Measurements from ENCODE around the gene BTNL3.

- TF ChIP-seq EZH2 (IDR thresholded peaks at IDR 0.05; ENCODE audit: borderline replicate concordance): no peak
- no peak for TF ChIP-seq CTCF (IDR thresholded peaks at IDR 0.05; ENCODE audit: poor library complexity)
- TF ChIP-seq EZH2phosphoT487 (IDR thresholded peaks at IDR 0.05; ENCODE audit: low read depth, severe bottlenecking, unreplicated experiment): no peak
Observed at GRCh38 chr5:180969406-180969805, 19.2 kb upstream of the BTNL3 start.
